HG03139 (cell line): ENCODE data around the gene CASP3.

Experiments
- ATAC-seq: cut with Tn5 transposase; IDR thresholded peaks from one replicate; pipeline ENCODE4 v1.9.1; 2021; ENCODE audit not compliant: unreplicated experiment

CASP3 gene

GRCh38 chr4:184649026-184649970, at the start of gene CASP3, which contains the start of gene PRIMPOL:
Gene CASP3 (minus strand): TSS chr4:184649447. CDS start chr4:184638453, 10,994 bp downstream.
Gene PRIMPOL (plus strand): TSS chr4:184649738. CDS start chr4:184657141, 7,403 bp downstream.
- peak; percentile 86 for ATAC-seq

DNA sequence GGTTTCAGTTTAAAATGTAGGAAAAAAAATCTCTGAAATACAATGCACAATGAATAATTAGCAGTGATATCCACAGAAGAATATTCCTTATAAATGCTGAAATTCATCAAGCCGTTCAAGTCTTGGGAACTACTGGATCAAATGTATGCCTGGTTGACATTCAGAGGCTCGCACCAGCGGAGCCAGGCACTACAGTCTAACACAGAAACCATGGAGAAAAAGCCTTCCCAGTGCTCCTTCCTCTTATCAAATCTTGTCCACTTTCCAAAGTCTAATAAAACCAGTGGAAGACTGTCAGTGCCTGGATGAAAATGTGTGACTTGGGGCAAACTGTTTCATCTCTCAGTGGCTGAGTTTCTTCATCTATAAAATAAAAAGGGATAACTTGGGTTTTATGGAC, 48.7 kb upstream of the CASP3 start:
- no peak for ATAC-seq

- ATAC-seq: no peak
Measured at GRCh38 chr4:184695178-184695896, 46.1 kb upstream of the CASP3 start.

DNA sequence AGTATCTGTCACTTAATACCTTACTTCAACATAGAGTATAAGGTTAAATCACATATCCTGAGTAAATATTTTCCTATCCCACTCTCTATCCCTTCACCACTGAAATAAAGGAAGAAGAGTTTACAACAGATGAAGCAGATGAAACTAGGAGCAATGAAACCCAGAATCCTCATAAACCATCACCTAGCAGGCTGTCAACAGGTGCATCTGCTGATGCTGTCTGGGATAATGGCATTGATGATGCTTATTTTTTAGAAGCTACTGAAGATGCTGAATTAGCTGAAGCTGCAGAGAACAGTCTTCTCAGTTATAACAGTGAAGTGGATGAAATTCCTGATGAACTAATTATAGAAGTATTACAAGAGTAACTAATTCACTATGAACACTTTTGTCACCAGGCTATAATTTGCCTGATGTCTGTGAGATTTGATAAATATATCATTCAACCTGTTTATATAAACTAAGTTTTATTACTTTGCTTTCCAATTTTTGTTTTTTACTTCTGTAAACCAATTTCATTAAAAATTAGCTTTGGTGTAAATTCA, 45.2 kb upstream of the CASP3 start:
- ATAC-seq: no peak

DNA sequence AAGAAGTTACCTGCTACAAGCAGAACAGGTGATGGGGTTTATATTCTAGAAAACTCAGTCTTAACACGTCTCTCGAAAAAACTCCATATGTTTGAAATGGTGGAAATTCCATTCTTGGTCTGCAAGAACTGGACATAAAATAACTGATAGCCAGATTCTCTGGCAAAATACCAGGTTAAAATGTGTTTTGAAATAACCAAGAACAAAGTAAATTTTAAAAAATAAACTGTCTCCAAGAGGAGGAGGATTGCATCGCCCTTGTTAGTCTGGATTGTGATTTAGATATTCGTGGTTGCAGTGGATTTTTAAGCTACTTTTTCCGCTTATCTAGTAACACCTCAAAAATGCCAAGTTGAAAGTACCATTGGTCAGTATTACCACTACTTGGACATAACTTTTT, 43.8 kb upstream of the CASP3 start:
- ATAC-seq: no peak

- no peak for ATAC-seq
Measured at GRCh38 chr4:184689681-184690080, 40.4 kb upstream of the CASP3 start.

GRCh38 chr4:184688447-184688846, 39.2 kb upstream of the CASP3 start:
- ATAC-seq: no peak

- ATAC-seq: no peak
Measured at GRCh38 chr4:184688005-184688404, 38.8 kb upstream of the CASP3 start.

DNA sequence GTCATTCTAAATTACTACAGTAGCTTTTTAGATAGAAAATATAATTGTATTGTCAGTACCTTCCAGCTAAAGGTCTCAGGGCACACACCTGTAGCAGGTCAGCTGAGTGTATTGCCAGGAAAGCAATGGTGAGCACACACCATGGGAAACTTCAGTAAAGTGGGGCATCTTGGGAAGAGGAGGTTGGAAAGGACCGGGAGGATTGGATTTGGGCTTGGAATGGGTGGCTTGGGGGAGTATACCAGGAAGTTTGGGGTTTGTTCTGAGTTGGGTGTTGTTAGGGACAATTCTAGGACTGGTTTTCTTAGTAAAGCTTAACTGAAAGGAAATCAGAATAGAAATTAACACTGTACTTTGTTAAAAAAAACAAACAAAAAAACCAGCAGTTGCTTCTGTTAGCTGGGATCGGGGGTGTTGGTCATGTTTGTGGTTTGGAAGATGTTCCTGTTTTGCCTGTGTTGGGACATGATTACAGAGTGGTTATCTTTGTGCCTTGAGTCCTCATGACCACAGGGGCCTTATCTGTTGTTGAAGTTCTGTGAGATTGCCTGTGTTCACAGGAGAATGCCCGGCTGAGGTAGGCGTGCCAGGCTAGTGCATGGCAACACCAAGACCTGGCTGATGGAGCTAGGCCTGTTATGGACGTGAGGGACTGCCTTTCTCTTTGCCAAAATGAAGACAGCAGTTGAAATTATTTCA, 35.4 kb upstream of the CASP3 start:
- no peak for ATAC-seq

GRCh38 chr4:184681916-184682315, 32.7 kb upstream of the CASP3 start:
- no peak for ATAC-seq

DNA sequence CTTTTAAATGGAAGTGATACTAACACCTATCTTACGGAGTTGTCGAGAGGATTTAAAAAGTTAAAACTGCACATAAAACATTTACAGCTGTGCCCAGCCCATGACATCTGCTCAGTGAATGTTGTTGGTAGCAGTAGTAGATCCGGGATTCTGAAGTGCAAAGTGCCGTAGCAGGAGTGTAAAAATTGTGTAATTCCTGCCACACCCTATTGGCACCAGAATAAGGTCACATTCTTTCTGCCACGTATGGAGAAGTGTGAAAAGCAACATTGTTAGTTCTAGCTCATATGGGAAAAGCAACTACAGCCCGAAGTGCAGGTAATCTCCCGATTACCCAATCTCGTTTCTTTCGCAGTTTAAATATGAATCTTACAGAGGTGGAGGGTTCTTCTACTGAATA, 31.5 kb upstream of the CASP3 start:
- no peak for ATAC-seq

- no peak for ATAC-seq
Measured at GRCh38 chr4:184675821-184676492, 26.7 kb upstream of the CASP3 start.

- no peak for ATAC-seq
Measured at GRCh38 chr4:184675018-184675417, 25.8 kb upstream of the CASP3 start.

GRCh38 chr4:184674011-184674410, 24.8 kb upstream of the CASP3 start:
- ATAC-seq: no peak

DNA sequence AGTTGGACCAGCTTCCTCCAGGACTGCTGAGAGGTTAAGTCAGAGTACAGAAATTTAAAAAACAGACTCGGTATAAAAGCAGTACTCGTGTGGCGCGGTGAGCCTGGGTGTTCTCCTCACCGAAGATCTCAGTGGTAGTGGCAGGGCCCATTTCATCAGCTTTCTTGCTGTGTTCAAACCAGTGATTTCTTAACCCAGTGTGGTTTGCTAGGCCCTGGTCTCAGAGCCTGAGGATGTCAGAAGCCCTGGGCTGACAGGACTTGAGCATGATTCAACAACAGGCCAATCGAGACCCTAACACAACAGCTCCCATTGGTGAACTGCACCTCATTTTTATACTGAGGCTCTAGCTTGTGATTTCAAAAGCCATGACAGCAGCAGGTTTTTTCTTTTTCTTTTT, 23.5 kb upstream of the CASP3 start:
- ATAC-seq: no peak

- ATAC-seq: no peak
Measured at GRCh38 chr4:184671101-184671500, 21.9 kb upstream of the CASP3 start.

DNA sequence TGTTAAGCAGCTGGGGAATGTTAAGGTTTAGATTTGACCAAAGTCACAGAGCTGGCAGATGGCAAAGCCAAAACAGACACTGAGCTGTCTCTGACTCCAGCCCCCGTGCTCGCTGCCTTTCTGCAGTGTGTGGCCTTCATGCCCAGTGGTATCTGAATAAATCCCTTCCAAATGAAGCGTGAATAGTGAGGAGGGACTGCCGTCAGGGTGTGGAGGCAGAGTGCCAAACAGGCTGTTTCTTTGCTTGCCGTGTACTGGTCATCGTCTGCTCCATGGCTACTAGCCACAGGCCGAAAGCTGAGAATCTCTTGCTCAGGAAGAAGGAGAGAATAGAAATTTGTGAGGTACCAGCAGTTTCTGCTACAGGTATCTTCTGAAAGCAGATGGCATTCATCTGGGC, 20.0 kb upstream of the CASP3 start:
- no peak for ATAC-seq

GRCh38 chr4:184668511-184669114, 19.4 kb upstream of the CASP3 start:
- no peak for ATAC-seq

DNA sequence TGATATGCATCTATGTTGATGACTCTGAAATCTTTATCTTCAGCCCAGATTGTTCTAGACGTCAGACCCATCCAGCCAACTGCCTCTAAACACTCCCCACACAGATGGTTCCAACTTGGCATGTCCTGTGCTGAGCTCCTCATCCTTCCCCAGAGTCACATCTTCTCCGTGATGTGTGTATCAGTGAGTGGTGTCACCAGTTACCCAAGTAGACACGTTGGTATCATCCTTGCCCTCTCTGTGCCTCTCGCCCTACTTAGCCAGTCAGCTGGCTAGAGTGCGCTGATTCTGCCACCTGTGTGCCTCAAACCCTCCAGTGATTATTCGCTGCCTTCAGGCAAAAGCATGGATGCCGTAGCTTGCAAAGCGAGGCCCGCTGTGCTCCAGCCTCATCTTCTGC, 18.8 kb upstream of the CASP3 start:
- ATAC-seq: no peak

DNA sequence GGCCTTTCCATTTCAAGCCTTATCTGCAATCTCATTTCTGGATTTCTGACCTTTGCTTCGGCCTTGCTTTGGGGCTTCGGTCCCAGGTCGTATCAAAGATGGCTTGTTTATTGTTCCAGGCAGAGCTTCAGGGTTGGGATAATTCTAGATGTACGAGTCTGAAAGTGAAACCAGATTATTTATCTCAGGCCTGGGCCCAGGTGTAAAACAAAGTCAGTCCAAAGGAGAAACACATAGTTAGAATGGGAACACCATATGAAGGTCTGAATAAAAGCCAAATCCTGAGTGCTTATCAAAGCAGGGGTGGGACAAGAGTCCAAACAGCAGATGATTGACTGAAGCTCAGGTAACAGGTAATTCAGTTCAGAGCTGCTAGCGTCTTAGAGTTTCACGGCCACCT, 17.4 kb upstream of the CASP3 start:
- no peak for ATAC-seq
